GM19324 (cell line): Measurements from ENCODE around the gene RSPH6A.

Experiments used
- ATAC-seq: cut with Tn5 transposase; IDR thresholded peaks from one replicate; pipeline ENCODE4 v1.9.1; 2021; ENCODE audit warnings: mild to moderate bottlenecking, moderate library complexity; ENCODE audit not compliant: unreplicated experiment, low FRiP score

Gene RSPH6A

GRCh38 chr19:45814851-45815480 is at the start of gene RSPH6A:
Gene RSPH6A (minus strand): TSS chr19:45815308. CDS start chr19:45815176, 132 bp downstream.
- no peak for ATAC-seq

GRCh38 chr19:45864629-45865082 is 49.5 kb upstream of the RSPH6A start:
- ATAC-seq = no peak

GRCh38 chr19:45863840-45864628 is 48.9 kb upstream of the RSPH6A start, which contains the start of gene FOXA3:
Gene FOXA3 (plus strand): TSS chr19:45864326. CDS start chr19:45864457, 131 bp downstream.
- ATAC-seq = peak; percentile 30

- no peak for ATAC-seq
Measured at GRCh38 chr19:45863335-45863839, 48.3 kb upstream of the RSPH6A start.

GRCh38 chr19:45862564-45863334 is 47.6 kb upstream of the RSPH6A start, which contains the start of gene SYMPK:
Gene SYMPK (minus strand): TSS chr19:45863147. CDS start chr19:45854495, 8,652 bp downstream.
- peak; percentile 91 for ATAC-seq

- no peak for ATAC-seq
Measured at GRCh38 chr19:45862271-45862563, 47.1 kb upstream of the RSPH6A start.

- ATAC-seq = no peak
Measured at GRCh38 chr19:45860359-45861259, 45.5 kb upstream of the RSPH6A start.

- no peak for ATAC-seq
Measured at GRCh38 chr19:45854167-45854778, 39.2 kb upstream of the RSPH6A start.

- ATAC-seq = no peak
Measured at GRCh38 chr19:45852983-45853382, 37.9 kb upstream of the RSPH6A start.

- no peak for ATAC-seq
Measured at GRCh38 chr19:45852145-45852750, 37.1 kb upstream of the RSPH6A start.

GRCh38 chr19:45848922-45849321 is 33.8 kb upstream of the RSPH6A start:
- ATAC-seq = no peak

- no peak for ATAC-seq
Measured at GRCh38 chr19:45847663-45848062, 32.6 kb upstream of the RSPH6A start.

- ATAC-seq = no peak
Measured at GRCh38 chr19:45842198-45842597, 27.1 kb upstream of the RSPH6A start.

- ATAC-seq = no peak
Measured at GRCh38 chr19:45834970-45835369, 19.9 kb upstream of the RSPH6A start.

GRCh38 chr19:45828945-45829344 is 13.8 kb upstream of the RSPH6A start:
- ATAC-seq = no peak

GRCh38 chr19:45828523-45828922 is 13.4 kb upstream of the RSPH6A start:
- no peak for ATAC-seq

GRCh38 chr19:45827459-45828093 is 12.5 kb upstream of the RSPH6A start:
- ATAC-seq = no peak

- ATAC-seq = no peak
Measured at GRCh38 chr19:45826934-45827333, 11.8 kb upstream of the RSPH6A start.
